Measurements from ENCODE around the gene ACAN.
A peak's percentile ranks its signal among the peaks of the same experiment; 100 is the strongest.

ACAN gene

DNA sequence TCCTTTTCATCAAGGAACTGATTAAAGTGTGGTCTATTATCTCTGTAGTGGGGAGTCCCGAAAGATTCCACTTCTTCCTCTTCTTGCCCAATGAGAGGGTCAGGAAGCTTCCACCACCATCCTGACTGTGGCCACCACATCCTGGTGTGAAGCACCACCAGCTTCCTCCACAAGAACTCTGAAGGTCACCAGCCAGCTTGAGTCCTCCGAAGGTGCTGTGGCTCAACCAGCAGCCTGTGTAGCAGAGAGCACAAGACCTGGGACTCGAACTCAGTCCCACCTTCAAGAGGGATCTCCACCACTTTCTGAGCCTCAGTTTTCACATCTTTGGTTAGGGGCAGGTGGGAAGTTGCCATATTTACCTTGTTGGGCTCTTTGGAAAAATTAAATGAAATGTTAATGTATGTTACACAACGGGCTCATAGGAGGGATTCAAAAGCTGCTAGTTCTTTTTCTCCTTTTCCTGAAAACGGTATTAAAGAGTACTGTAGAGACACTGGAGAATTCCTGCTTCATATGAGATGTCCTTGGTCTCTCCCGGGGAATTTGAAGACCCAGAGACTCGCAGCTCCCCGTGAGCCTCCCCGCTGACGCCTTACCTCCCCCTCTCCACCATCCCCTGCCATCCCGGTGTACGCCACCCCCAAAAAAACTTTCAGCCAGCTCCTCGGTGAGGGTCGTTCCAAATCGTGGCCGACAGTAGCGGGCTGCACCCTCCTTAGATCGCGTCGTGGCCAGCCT, 816 bp upstream of the ACAN start:
- H3K4me3 ChIP-seq (ENCODE audit: extremely low read depth, insufficient read depth, low read length, poor library complexity, severe bottlenecking), result peak overlapping the region; percentile 52
- H3K4me1 ChIP-seq (ENCODE audit: control insufficient read depth, insufficient read depth, low read length, poor library complexity, severe bottlenecking), result peaks cover 25% of the 10 kb centered on the region
- H3K9me3 ChIP-seq (ENCODE audit: control insufficient read depth, low read length), result no peaks in the 10 kb centered on the region
- H3K36me3 ChIP-seq (ENCODE audit: control insufficient read depth, insufficient read depth, low read length), result no peaks in the 10 kb centered on the region
- 0 to 5% methylated on average over 15 of the region's 20 CpGs for WGBS, 2 experiments (ENCODE audit: insufficient coverage in 2 of 2)
- H3K27ac ChIP-seq (ENCODE audit: low read depth, low read length, severe bottlenecking), result no peak overlapping the region

DNA sequence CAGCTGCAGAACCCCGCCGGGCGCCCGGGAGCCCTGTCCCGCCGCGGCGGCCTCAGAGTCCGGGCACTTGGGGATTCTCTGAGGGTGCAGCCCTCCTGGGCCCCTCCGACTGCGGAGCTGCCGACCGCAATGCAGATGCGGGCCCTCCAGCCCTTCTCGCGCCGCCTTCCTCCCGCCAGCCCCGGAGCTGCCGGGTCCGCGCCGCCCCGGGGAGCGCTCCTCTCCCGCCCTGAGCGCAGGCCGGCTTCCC, 320 bp upstream of the ACAN start:
- 0% methylated on average over 24 to 28 of the region's 28 CpGs for WGBS, 2 experiments (ENCODE audit: insufficient coverage in 2 of 2)
- Histone ChIP-seq H3K4me3 (ENCODE audit: extremely low read depth, insufficient read depth, low read length, poor library complexity, severe bottlenecking) (peak overlapping the region; percentile 52), H3K27ac (ENCODE audit: low read depth, low read length, severe bottlenecking) (no peak overlapping the region), H3K9me3 (ENCODE audit: control insufficient read depth, low read length) (no peaks in the 10 kb centered on the region), H3K36me3 (ENCODE audit: control insufficient read depth, insufficient read depth, low read length) (no peaks in the 10 kb centered on the region), H3K4me1 (ENCODE audit: control insufficient read depth, insufficient read depth, low read length, poor library complexity, severe bottlenecking) (peaks cover 25% of the 10 kb centered on the region)

DNA sequence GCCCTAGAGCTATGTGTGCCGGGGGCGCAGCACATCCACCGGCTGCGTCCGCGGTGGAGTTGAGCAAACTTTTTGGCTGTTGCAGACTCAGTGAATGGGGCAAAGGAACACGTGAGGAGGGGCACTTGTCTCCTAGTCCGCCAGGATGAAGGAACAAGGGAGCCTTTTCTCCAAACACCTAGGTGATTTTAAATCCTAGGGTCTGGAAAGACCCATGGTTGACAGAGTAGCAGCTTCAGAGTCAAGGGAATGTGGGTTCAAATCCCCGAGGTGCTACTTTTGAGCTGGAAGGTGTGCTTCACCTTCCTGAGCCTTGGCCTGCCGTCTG, 648 bp downstream of the ACAN start:
- Histone ChIP-seq H3K9me3 (ENCODE audit: control insufficient read depth, low read length) (no peaks in the 10 kb centered on the region), H3K4me1 (ENCODE audit: control insufficient read depth, insufficient read depth, low read length, poor library complexity, severe bottlenecking) (peaks cover 25% of the 10 kb centered on the region), H3K36me3 (ENCODE audit: control insufficient read depth, insufficient read depth, low read length) (no peaks in the 10 kb centered on the region), H3K27ac (ENCODE audit: low read depth, low read length, severe bottlenecking) (no peak overlapping the region), H3K4me3 (ENCODE audit: extremely low read depth, insufficient read depth, low read length, poor library complexity, severe bottlenecking) (peak overlapping the region; percentile 52)
- WGBS, 2 experiments (ENCODE audit: insufficient coverage in 2 of 2), result 18 to 20% methylated on average over 9 to 10 of the region's 10 CpGs

DNA sequence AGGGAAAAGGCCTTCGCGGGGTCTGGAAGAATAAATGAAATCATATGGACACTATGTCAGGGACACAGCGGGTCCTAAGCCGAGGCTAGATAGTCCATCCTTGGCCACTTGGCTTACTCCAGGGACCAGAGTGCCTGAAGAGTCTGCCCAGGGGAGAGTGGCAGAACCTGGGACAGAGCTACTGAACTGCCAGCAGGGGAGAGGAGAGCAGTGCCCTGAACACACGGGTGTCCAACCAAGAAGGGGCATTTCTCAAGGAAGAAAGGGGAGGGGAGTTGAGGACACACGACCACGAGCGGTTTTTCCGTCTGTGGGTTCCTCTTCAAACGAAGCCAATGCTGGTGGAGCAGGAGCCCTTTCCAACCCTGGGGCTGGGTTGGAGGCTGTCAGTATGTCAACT, 1.0 kb downstream of the ACAN start:
- WGBS, 2 experiments (ENCODE audit: insufficient coverage in 2 of 2), result 84 to 88% methylated on average over 6 to 9 of the region's 10 CpGs
- peaks cover 29% of the 10 kb centered on the region for H3K4me1 ChIP-seq (ENCODE audit: control insufficient read depth, insufficient read depth, low read length, poor library complexity, severe bottlenecking)

DNA sequence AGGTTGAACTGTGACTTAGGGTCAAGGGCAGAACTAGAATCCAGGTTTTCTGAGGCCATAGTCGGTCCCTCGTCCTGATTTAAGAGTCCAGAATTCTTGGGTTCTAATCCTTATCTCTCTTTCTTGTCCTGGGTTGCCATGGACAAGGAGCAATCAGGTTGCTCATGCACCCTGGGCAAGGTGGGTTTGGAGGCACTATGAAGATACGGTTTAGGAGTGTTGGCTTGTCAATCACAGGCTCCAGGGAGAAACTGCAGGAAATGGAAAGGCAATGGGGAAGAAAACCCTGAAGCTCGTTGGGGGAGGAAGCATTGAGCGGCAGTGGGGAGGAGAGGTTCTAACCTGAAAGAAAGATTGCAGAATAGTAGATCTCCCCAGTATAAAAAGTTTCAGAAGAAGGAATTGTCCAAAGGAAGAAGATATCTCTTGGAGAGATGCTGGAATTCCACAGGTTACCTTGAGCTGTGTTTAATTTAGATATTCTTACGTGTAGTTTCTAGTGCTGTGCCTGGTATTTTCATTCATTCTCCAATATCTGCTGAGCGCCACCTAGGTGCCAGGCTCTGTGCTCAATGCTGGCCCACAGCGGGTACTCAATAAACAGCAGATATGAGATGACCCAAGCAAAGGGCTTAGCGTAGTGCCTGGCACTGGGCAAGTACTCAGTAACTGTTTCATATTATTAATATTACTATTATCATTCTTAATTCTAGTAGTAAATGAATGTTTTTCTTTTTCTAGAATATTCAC, 2.0 kb downstream of the ACAN start:
- H3K9me3 ChIP-seq (ENCODE audit: control insufficient read depth, low read length), result no peaks in the 10 kb centered on the region
- no peaks in the 10 kb centered on the region for H3K36me3 ChIP-seq (ENCODE audit: control insufficient read depth, insufficient read depth, low read length)
- H3K27ac ChIP-seq (ENCODE audit: low read depth, low read length, severe bottlenecking), result no peak overlapping the region
- WGBS, 2 experiments (ENCODE audit: insufficient coverage in 2 of 2), result 73 to 75% methylated on average over 7 of the region's 9 CpGs
- no peak overlapping the region for H3K4me3 ChIP-seq (ENCODE audit: extremely low read depth, insufficient read depth, low read length, poor library complexity, severe bottlenecking)
- H3K4me1 ChIP-seq (ENCODE audit: control insufficient read depth, insufficient read depth, low read length, poor library complexity, severe bottlenecking), result peaks cover 32% of the 10 kb centered on the region

More for the DNA sequence above, 1.0 kb downstream of the ACAN start:
- Histone ChIP-seq H3K4me3 (ENCODE audit: extremely low read depth, insufficient read depth, low read length, poor library complexity, severe bottlenecking) (no peak overlapping the region), H3K36me3 (ENCODE audit: control insufficient read depth, insufficient read depth, low read length) (no peaks in the 10 kb centered on the region), H3K27ac (ENCODE audit: low read depth, low read length, severe bottlenecking) (no peak overlapping the region), H3K9me3 (ENCODE audit: control insufficient read depth, low read length) (no peaks in the 10 kb centered on the region)

DNA sequence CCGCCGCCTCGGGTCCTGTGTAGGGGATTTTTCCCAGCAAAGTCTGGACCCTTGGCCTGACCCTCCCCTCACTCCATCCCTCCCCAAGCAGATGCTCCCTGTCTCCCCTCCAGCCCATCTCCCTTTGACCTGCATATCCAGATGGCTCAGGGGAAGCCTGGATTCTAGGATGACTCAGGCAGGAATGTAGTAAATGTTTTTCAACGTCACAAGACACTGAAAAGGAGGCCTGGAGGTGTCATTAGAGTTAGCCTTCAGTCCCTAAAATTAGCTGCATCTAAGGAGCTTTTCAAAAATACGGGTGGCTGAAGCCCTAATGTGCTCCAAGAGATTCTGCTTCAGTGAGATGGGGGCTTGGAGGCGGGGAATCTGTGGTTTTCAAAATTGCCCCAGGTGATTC, 7.2 kb downstream of the ACAN start:
- Histone ChIP-seq H3K9me3 (ENCODE audit: control insufficient read depth, low read length) (no peaks in the 10 kb centered on the region), H3K4me1 (ENCODE audit: control insufficient read depth, insufficient read depth, low read length, poor library complexity, severe bottlenecking) (peaks cover 44% of the 10 kb centered on the region), H3K27ac (ENCODE audit: low read depth, low read length, severe bottlenecking) (peak overlapping the region; percentile 84), H3K4me3 (ENCODE audit: extremely low read depth, insufficient read depth, low read length, poor library complexity, severe bottlenecking) (no peak overlapping the region), H3K36me3 (ENCODE audit: control insufficient read depth, insufficient read depth, low read length) (no peaks in the 10 kb centered on the region)
- 73 to 76% methylated on average over 2 to 3 of the region's 6 CpGs for WGBS, 2 experiments (ENCODE audit: insufficient coverage in 2 of 2)

DNA sequence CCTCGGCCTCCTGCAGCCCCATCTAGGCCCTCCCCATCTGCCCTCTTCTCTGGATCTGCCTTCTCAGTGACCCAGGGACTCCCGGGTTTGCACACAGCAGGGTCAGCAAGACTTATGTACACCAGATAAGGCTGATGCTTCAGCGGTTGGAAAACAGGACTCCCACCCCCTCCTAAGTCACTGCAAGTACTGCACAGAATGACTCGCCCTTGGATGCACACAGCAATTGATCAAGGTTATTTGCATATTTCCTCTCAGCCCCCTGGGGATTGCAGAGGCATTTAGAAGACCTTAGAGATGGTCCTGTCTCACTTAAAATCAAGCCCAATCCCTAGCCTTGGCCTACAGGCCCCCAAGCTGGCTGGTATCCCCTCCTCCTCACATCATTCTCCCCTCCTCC, 8.9 kb downstream of the ACAN start:
- Histone ChIP-seq H3K36me3 (ENCODE audit: control insufficient read depth, insufficient read depth, low read length) (no peaks in the 10 kb centered on the region), H3K27ac (ENCODE audit: low read depth, low read length, severe bottlenecking) (peak overlapping the region; percentile 46), H3K9me3 (ENCODE audit: control insufficient read depth, low read length) (no peaks in the 10 kb centered on the region), H3K4me3 (ENCODE audit: extremely low read depth, insufficient read depth, low read length, poor library complexity, severe bottlenecking) (no peak overlapping the region), H3K4me1 (ENCODE audit: control insufficient read depth, insufficient read depth, low read length, poor library complexity, severe bottlenecking) (peaks cover 40% of the 10 kb centered on the region)
- WGBS, 2 experiments (ENCODE audit: insufficient coverage in 2 of 2), result 73 to 81% methylated on average over 3 to 4 of the region's 4 CpGs

DNA sequence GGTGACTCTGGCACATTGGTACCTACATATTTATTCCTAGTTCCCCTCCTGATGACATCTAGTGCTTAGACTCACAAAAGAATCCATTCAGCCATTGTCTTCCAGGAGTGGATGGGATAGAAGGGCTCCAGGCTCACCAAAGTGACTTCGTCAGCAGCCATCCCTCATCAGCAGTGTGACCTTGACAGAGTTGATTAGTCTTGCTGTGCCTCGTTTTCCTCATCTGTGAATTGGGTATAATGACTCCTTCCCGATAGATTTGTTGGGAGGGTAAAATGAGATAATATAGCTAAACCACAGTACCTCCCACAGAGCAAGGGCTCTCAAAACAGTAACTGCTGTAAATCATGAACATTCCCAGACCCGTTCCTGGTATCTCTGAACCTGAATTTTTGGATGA, 10.7 kb downstream of the ACAN start:
- H3K4me3 ChIP-seq (ENCODE audit: extremely low read depth, insufficient read depth, low read length, poor library complexity, severe bottlenecking), result no peak overlapping the region
- H3K4me1 ChIP-seq (ENCODE audit: control insufficient read depth, insufficient read depth, low read length, poor library complexity, severe bottlenecking), result peaks cover 39% of the 10 kb centered on the region
- no peak overlapping the region for H3K27ac ChIP-seq (ENCODE audit: low read depth, low read length, severe bottlenecking)
- no peaks in the 10 kb centered on the region for H3K36me3 ChIP-seq (ENCODE audit: control insufficient read depth, insufficient read depth, low read length)
- no peaks in the 10 kb centered on the region for H3K9me3 ChIP-seq (ENCODE audit: control insufficient read depth, low read length)
- WGBS, 2 experiments (ENCODE audit: insufficient coverage in 2 of 2), result 97 to 100% methylated on average over 2 of the region's 4 CpGs

DNA sequence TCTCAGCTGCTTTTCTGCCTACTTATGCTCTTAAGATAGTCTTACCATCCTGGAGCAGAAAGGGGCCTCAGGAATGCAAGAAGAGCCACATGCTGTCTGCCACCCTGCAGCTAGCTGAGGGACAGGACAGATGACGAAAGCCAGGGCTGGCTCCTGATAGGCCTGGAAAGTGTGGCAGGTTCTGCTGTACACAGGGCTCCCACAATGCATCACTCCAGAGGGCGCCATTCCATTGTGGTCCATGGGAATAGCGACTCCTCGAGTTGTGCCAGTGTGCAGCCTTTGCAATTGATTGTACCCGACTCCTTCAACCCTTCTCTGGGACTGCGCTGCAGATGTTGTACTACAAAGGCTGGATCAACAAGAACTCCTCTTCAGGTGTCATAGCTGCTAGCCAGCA, 11.2 kb downstream of the ACAN start:
- 92 to 95% methylated on average over 6 of the region's 6 CpGs for WGBS, 2 experiments (ENCODE audit: insufficient coverage in 2 of 2)
- Histone ChIP-seq H3K4me1 (ENCODE audit: control insufficient read depth, insufficient read depth, low read length, poor library complexity, severe bottlenecking) (peaks cover 36% of the 10 kb centered on the region), H3K27ac (ENCODE audit: low read depth, low read length, severe bottlenecking) (no peak overlapping the region), H3K9me3 (ENCODE audit: control insufficient read depth, low read length) (no peaks in the 10 kb centered on the region), H3K4me3 (ENCODE audit: extremely low read depth, insufficient read depth, low read length, poor library complexity, severe bottlenecking) (no peak overlapping the region), H3K36me3 (ENCODE audit: control insufficient read depth, insufficient read depth, low read length) (no peaks in the 10 kb centered on the region)

DNA sequence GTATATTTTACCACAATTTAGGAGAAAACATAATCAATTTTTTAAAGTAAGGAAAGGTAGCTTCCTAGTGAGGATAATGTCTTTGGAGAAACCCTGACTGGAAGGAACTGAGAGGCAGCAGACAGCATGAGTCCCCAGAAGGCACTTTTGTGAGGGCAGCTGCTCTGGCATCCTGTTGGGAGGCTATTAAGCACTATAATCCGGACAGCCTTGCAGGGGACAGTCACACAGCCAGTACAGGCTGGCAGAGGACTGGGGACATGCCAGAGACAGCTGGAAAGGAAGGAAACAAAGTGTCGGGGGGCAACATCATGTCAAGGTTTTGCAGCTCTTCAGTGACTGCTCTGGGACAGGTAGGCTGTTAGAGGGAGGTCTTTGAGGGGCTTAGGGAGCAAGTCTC, 15.7 kb downstream of the ACAN start:
- no peak overlapping the region for H3K4me3 ChIP-seq (ENCODE audit: extremely low read depth, insufficient read depth, low read length, poor library complexity, severe bottlenecking)
- WGBS, 2 experiments (ENCODE audit: insufficient coverage in 2 of 2), result 52 to 69% methylated on average over 2 of the region's 2 CpGs
- H3K4me1 ChIP-seq (ENCODE audit: control insufficient read depth, insufficient read depth, low read length, poor library complexity, severe bottlenecking), result peaks cover 4% of the 10 kb centered on the region
- no peaks in the 10 kb centered on the region for H3K9me3 ChIP-seq (ENCODE audit: control insufficient read depth, low read length)
- H3K36me3 ChIP-seq (ENCODE audit: control insufficient read depth, insufficient read depth, low read length), result no peaks in the 10 kb centered on the region
- no peak overlapping the region for H3K27ac ChIP-seq (ENCODE audit: low read depth, low read length, severe bottlenecking)

DNA sequence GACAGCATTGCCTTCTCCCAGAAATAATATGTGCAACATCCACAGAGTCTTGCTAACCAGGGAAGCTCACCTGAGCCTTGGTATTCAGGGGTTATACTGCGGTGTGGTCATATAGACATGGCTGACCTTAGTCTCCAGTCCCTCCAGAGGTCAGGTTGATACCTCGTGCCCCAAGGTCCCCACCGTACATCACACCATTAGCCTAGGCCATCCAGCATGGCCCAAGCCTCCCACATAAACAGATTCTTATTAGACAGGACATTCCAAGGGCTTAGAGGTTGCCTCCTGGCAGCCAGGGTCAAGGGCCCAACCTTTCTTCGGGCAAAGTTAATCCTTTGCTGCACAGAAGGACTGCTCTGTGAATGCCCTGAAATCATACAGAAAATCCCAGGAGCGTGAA, 18.8 kb downstream of the ACAN start:
- no peak overlapping the region for H3K27ac ChIP-seq (ENCODE audit: low read depth, low read length, severe bottlenecking)
- H3K9me3 ChIP-seq (ENCODE audit: control insufficient read depth, low read length), result no peaks in the 10 kb centered on the region
- H3K4me1 ChIP-seq (ENCODE audit: control insufficient read depth, insufficient read depth, low read length, poor library complexity, severe bottlenecking), result no peaks in the 10 kb centered on the region
- no peak overlapping the region for H3K4me3 ChIP-seq (ENCODE audit: extremely low read depth, insufficient read depth, low read length, poor library complexity, severe bottlenecking)
- no peaks in the 10 kb centered on the region for H3K36me3 ChIP-seq (ENCODE audit: control insufficient read depth, insufficient read depth, low read length)
- WGBS, 2 experiments (ENCODE audit: insufficient coverage in 2 of 2), result 83 to 94% methylated on average over 5 of the region's 5 CpGs
